Activated gamma-delta T cell treated with Interleukin-2 at 50 U/mL for 16 hours (primary cell): ENCODE measurements around the gene EIF3K.
A peak's percentile ranks its signal among the peaks of the same experiment; 100 is the strongest.

Experiments used
- DNase-seq: peaks from one replicate; pipeline ENCODE4 v3.0.0-alpha.2; 2020

The EIF3K gene

GRCh38 chr19:38650911-38651584, 32.1 kb downstream of the EIF3K start:
- no peak for DNase-seq

DNA sequence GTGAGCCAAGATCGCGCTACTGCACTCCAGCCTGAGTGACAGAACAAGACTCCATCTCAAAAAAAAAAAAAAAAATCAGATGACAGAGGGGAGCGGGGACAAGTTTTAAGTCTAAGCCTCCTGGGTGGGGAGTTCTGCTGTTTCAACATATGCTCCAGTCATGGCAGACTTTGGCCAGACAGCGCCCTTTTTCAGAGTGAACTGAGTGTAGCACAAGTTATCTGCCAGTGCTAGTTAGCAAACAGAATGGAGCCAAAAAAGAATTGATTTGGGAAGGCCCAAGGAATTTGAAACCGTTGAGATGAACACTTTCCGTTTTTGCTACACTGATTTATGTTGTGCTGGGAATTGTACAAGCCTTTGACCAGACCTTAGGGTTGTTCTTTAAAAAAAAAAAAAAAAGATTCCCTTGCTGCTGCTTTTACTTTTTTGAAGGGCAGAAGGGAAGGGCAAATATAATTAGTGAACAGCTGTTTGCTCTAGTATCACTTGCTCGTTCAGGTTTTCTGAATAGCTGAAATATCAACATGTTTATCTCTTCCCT, 34.1 kb downstream of the EIF3K start:
- DNase-seq = no peak

DNA sequence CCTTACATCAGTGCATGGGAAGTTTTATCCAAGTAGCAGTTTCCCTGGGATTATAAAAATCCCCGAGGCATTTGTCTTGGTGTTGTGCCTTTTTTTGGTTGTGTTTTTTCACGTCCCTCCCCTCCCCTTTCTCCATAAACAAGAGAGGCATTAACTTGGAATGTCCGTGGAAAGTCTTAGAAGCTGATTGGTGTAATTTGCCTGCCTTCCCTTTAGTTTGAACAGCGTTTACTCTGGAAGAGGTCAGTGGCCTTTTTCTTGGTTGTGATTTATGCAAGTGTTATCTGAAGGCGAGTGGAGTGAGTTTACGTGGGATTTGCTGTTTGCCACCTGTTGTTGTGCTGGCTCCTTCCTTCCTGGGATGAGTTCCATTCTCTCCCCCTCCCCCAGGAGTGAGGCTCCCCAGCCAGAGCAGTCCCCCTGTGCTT, 35.7 kb downstream of the EIF3K start:
- no peak for DNase-seq

GRCh38 chr19:38655148-38655824, 36.3 kb downstream of the EIF3K start:
- no peak for DNase-seq

DNA sequence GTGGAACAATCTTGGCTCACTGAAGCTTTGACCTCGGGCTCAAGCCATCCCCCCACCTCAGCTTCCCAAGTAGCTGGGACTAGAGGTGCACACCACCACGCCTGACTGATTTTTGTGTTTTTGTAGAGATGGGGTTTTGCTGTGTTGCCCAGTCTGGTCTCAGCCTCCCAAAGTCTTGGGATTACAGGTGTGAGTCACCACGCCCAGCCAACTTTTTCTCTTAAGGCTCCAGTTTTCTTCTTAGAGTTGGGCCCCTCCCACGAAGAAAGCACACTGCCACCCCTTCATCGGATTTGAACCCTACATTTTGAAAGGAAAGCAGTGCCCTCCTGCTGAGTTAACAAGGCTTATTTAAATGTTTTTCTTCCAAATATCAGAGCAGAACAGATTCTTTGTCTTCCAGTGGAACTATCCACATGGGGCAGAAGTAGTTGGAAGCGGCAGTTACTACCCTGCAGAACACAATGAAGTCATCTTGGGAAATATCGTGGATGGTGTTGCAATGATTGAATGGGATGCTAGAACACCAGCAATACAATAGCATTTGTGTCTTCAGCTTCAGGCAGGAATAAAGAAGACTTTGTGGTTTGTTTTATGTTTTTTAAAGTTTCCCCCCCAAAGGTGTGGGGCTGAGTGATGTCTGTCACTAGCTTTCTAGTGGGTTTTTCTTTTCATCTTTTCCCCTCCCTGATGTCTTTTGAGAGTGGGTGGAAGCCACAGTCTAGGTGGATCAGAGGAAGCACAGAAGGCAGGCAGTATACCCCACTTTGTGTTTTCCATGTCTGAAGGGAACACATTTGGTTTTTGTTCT, 37.4 kb downstream of the EIF3K start:
- DNase-seq = peak; percentile 31

DNA sequence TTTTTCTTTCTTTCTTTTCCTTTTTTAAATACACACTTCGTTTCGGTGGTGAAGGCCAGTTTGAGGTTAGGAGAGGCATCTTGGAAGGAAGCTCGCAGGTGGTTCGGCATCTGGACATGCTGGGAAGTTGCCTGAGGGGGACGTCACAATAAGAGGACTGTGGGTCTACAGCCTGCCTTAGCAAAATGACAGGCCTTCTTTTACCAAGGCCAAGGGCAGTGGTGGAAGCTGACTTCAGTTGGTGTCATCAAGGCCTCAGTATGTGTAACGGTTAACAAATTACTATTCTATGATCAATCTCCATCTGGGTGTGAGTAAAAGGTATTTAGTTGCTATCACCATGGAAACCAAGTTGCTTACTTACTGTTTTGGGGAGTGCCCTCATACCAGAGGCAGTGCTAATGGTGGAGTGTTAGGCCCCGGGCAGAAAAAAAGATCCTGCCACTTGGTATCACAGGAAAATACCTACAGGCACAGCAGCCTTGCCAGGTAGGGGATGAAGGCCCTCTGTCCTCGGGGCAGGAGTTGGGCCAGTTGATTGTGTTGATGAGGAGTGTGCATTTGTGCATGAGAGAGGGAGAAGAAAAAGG, 38.7 kb downstream of the EIF3K start:
- DNase-seq = no peak

- DNase-seq = no peak
These were observed 39.7 kb downstream of the EIF3K start for GRCh38 chr19:38658462-38659306.

DNA sequence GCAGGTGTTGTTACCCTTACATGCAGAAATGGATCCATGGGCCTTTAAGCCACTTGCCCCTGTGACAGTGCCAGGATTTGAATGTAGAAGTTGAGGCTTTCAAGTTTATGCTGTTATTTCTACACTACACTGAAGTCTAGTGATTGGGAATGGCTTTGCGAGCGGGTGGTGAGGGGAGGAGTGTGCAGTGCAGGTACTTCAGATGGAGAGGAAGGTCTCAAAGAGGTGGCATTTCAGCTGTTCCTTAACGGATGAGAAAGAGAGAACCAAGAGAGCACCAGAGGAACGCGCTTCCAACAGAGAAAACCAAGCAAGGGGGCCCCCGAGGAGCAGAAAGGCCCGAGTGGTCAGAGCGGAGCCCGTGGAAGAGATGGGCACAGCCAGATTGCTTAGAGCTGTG, 41.7 kb downstream of the EIF3K start:
- no peak for DNase-seq

- DNase-seq = no peak
These were observed 42.1 kb downstream of the EIF3K start for GRCh38 chr19:38661136-38661535.

- DNase-seq = no peak
These were observed 43.0 kb downstream of the EIF3K start for GRCh38 chr19:38661996-38662395.

DNA sequence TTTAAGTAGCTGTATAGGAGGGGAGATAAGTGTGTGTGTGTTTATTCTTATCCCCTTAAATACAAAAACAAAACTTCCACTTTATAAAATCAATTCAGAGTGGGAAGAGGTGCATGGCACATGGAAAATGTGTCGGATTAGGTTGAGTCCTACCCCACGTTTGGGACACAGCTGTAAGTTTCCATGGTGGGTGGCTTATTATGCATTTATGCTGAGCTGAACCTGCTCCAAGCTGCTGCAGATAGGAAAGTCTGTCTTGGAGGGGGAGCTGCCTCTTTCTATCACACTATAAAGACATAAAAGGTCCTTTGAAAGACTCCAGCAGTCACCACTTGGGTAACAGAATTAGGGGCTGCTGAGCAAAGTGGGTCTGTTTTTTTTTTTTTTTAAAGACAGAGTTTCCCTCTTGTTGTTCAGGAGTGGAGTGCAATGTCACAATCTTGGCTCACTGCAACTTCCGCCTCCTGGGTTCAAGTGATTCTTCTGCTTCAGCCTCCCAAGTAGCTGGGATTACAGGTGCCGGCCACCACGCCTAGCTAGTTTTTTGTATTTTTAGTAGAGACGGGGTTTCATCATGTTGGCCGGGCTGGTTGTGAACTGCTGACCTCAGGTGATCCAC, 43.7 kb downstream of the EIF3K start:
- no peak for DNase-seq

GRCh38 chr19:38663156-38663651, 44.2 kb downstream of the EIF3K start:
- no peak for DNase-seq

GRCh38 chr19:38663957-38664502, 45.0 kb downstream of the EIF3K start:
- DNase-seq = no peak

DNA sequence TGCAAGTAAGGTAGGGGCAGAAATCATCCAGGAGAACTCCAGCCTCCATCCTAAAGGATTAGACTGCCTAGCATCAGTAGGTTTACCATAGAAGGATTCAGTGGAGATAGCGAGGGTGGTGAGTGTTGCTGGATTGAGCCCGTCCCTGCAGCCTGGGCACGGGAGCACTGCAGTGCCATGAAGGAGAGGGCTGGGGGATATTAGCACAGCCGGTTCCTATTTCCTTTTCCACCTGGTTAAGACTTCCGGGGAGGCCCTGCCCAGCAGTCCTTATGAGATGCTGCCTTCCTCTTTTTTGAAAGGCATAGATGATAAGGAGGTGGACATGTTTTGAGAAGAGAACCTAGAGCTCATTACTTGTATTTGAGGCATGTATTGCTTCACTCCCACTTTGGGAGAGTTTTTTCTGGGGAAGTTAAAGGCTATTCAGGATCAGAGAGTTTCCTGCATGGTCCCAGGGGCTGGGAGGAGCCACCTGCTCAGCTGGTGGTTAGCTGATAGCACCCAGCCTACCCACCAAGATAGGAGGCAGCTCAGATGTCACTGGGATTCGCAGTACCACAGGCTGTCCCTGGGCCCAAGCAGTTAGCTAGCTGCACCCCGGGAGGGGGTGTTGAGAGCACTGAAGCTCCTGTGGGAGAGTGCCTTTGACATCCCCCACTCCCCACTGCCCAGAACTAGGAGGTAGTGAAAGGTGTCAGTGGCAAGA, 45.7 kb downstream of the EIF3K start:
- DNase-seq = no peak

- no peak for DNase-seq
These were observed 46.4 kb downstream of the EIF3K start for GRCh38 chr19:38665219-38665931.

DNA sequence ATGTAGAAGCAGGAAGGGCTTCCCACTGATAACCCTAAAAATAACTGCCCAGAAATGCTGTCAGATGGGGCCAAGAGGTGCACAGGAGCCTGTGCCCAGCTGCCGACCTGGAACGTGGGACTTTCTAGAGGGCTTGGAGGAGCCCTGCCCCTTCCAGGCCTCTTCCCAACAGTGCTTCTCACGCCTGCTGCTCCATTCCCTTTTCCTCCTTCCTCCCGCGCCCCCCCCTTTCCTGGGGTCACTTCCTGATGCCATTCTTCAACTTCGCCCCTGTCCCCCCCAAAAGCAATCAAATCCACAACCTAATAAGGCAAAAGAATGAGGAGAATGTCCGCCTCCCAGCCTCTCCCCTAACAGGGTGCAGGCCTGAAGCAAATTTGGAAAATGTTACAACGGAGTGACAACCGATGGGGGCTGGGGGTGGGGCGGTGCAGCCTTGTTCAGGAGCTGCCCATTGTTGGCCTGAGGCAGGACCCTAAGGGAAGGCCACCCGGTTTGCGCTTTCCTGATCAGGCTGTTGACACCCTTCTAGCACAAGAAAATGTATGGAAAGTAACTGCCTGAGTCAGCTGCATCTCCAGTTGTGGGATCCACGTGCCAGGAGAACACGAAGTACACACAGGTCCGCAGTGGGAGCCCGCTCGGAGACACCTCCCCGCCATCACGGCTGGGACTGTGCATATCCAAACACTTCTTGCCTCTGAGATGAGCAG, 47.1 kb downstream of the EIF3K start:
- DNase-seq = no peak

DNA sequence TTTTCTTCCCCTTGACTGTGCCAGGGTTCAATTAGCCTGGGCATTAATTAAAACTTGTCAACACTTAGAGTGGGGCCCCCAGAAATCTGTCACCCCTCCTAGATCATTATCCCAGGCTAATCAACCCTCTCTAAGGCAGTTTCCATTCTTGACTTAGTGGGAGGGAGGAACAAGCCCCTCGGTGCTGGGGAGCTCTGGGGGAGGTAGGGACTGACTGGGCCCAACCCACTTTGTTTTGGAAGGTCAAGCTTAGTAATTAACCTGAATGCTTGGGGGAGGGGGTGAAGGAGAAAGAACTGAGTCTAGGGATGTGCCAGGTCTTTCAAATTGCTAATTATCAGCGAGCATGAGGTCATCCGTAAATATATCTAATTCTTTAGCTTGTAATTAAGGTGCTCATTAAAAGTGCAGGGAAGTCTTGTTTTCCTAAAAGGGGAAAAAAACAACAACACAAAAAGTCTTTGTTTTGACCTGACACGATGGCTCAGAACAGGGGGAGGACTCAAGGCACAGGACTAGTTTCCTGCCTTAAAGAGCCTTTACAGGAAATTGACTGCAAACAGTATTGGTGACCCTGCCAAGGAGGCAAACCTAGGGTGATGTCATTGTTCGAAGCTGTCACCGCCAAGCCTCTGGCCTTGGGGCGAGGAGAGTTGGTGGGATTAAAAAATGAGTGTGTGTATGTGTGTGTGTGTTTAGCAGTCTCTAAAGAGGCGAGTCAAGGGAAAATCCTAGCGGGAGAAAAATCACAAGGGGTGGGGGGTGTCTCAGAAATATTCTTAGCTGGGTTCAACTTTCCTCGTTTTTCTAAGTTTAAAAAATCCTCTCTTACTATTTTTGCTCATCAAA, 47.9 kb downstream of the EIF3K start:
- DNase-seq = no peak

DNA sequence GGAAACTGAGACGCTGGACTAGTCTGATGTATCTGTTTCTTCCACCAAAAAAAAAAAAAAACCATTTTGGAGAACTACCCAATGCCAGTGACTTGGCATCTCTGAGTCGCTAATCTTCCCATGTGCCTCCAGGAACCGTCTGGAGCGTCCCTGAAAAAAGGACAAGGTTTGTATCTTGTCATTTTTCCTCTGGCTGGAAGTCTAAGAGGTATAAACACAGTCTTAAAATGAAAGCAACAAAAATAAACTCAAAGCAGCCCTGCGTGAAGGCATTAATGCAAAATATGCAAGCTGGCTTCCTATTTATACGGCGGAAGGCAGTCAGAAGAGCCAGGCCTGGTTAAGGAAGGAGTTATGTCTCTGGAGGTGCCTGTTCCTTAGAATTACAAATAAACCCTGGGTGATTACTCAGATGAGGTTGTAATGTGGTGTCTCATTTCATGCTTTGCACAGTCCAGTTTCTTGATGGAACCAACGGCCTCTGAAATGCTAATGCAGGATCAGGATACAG, 48.7 kb downstream of the EIF3K start:
- DNase-seq = no peak
